Activated CD8-positive, alpha-beta T cell treated with anti-CD3 and anti-CD28 coated beads, Interleukin-2, amount 10 ng/mL, durations not matched to agents 7 days and 5 days (primary cell): ENCODE measurements around the gene KCNC4. TPM values are rescaled to one million over a fixed set of nuclear protein-coding genes. Genes with fewer than 3 reads are reported as not detected.

Experiments used
- ATAC-seq: fragments of 150-1000 bp; cut with Tn5 transposase; one replicate; pipeline ENCODE4 v1.10.0; 2021; ENCODE audit warnings: moderate library complexity
- CTCF ChIA-PET: fragments of 350-600 bp; sonication (Branson Sonifier 250); formaldehyde crosslinking; loops from one replicate; lab custom pipeline; 2021; ENCODE audit warnings: antibody characterized with exemption; lab: Charles Lee
- POLR2A ChIA-PET: fragments of 350-600 bp; sonication (Branson Sonifier 250); formaldehyde crosslinking; loops from one replicate; lab custom pipeline; 2021; ENCODE audit warnings: antibody characterized with exemption; lab: Charles Lee
- DNase-seq: peaks from one replicate; pipeline ENCODE4 v3.0.0-alpha.2; 2020
- H3K27ac Mint-ChIP-seq: one replicate; pipeline ENCODE4 v1.8.0; 2021; ENCODE audit warnings: mild to moderate bottlenecking, mixed read lengths
- H3K27me3 Mint-ChIP-seq: one replicate; pipeline ENCODE4 v1.8.0; 2021; ENCODE audit warnings: low read depth, mixed read lengths
- H3K36me3 Mint-ChIP-seq: one replicate; pipeline ENCODE4 v1.8.0; 2021; ENCODE audit warnings: low read depth, mixed read lengths
- H3K4me1 Mint-ChIP-seq: one replicate; pipeline ENCODE4 v1.8.0; 2021; ENCODE audit warnings: low read depth, mixed read lengths
- H3K4me3 Mint-ChIP-seq: one replicate; pipeline ENCODE4 v1.8.0; 2021; ENCODE audit warnings: mild to moderate bottlenecking, mixed read lengths
- H3K9me3 Mint-ChIP-seq: one replicate; pipeline ENCODE4 v1.8.0; 2022; ENCODE audit warnings: mixed read lengths; ENCODE audit not compliant: insufficient read depth
- total RNA-seq, 2 experiments: library from RNA; stranded (reverse); gene quantifications; one replicate each; pipeline ENCODE4 v1.2.3, GENCODE V29; 2021

KCNC4 gene
- total RNA-seq, 2 experiments from 2014 or later = 7.5 to 8.3 TPM

- ChIA-PET CTCF (interaction anchor here (1.1 to 10.7 kb wide), 5 partner anchors 9 to 291 kb away, joined by 3 to 460 read pairs (median 32); partner anchors contain the start of gene RBM15), POLR2A (no interaction called here)
- H3K4me1 Mint-ChIP-seq = peaks cover 38% of the 10 kb centered on the region
- H3K27ac Mint-ChIP-seq = no peak overlapping the region
- no peaks in the 10 kb centered on the region for H3K36me3 Mint-ChIP-seq
- no peak for DNase-seq
- H3K4me3 Mint-ChIP-seq = no peak overlapping the region
- H3K27me3 Mint-ChIP-seq = no peaks in the 10 kb centered on the region
- ATAC-seq = no peak
- no peaks in the 10 kb centered on the region for H3K9me3 Mint-ChIP-seq
Measured at GRCh38 chr1:110205156-110205555, 5.0 kb upstream of the KCNC4 start.

- POLR2A ChIA-PET = interaction anchor here (7.3 kb wide), 1 partner anchor 133 kb away, joined by 69 read pairs; the partner anchor contains the start of gene RBM15
Measured at GRCh38 chr1:110205591-110206155, 4.4 kb upstream of the KCNC4 start.

DNA sequence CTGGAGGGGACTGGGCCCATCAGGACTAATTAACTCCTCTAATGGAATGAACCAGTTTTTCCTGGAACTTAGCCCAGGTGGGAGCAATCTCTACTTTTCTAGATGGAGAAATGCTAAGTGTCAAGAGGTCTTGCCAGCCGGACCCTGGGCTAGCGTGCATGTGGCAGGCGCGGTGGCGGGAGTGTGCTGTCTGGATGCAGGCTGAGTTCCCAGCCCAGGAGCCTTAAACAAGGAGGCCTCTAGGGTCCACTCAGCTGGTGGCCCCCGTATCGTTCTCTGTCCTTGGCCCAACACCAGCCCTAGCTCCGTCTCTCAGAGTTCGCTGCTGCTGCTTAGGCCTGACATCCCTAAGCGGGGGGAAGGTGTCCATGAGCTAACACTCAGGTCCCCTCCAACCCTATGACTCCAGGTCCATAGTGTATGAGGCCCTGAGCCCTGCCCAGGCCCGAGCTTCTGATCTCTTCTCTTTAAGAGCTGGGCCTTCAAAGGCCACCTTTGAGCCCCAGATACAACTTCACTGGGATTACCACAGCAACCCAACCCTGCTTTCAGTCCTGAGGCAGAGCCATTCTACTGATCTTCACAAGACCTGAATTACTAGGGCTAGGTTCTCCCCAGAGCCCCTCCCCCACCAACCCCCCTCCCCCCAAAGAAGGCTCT, 3.7 kb upstream of the KCNC4 start:
- Mint-ChIP-seq H3K36me3 (no peaks in the 10 kb centered on the region), H3K27me3 (peaks cover 2% of the 10 kb centered on the region), H3K4me3 (no peak overlapping the region), H3K9me3 (no peaks in the 10 kb centered on the region), H3K27ac (no peak overlapping the region), H3K4me1 (peaks cover 40% of the 10 kb centered on the region)
- ChIA-PET POLR2A (interaction anchor here (7.3 kb wide), 1 partner anchor 132 kb away, joined by 69 read pairs; the partner anchor contains the start of gene RBM15), CTCF (interaction anchor here (0.6 to 10.7 kb wide), 26 partner anchors 9 to 291 kb away, joined by 3 to 460 read pairs (median 6); partner anchors contain the start of genes LAMTOR5 and RBM15)
- ATAC-seq (no peak), DNase-seq (no peak)

More at GRCh38 chr1:110205591-110206155, 4.4 kb upstream of the KCNC4 start:
- Mint-ChIP-seq H3K27ac (no peak overlapping the region), H3K4me3 (no peak overlapping the region), H3K4me1 (peaks cover 38% of the 10 kb centered on the region), H3K27me3 (no peaks in the 10 kb centered on the region), H3K36me3 (no peaks in the 10 kb centered on the region), H3K9me3 (no peaks in the 10 kb centered on the region)
- no peak for ATAC-seq
- CTCF ChIA-PET = interaction anchor here (0.6 to 10.7 kb wide), 9 partner anchors 9 to 291 kb away, joined by 3 to 460 read pairs (median 41); partner anchors contain the start of gene RBM15
- DNase-seq = no peak

DNA sequence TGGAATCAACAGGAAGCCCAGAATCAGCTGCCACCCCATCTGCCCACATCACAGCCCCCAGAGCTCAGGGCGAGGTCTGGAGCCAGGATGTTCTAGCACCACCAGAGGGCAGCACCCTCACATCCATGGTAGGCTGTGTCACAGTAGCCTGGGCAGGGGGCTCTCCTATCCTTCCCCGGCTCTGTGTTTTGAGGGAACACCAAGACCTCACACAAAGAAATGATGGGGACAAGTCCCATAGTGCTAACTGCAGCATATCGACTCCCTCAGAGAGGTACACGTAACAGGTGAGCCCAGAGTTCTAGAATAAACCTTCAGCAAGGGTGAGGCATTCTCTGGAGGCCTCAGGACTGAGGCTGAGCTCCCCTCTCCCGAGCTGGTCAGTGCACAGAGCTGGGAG, 2.3 kb upstream of the KCNC4 start:
- Mint-ChIP-seq H3K27ac (peak overlapping the region; percentile 58), H3K9me3 (no peaks in the 10 kb centered on the region), H3K4me1 (peaks cover 46% of the 10 kb centered on the region), H3K27me3 (peaks cover 8% of the 10 kb centered on the region), H3K36me3 (peaks cover 1% of the 10 kb centered on the region), H3K4me3 (no peak overlapping the region)
- ChIA-PET POLR2A (interaction anchor here (0.6 to 7.3 kb wide), 4 partner anchors 105 to 200 kb away, joined by 3 to 69 read pairs (median 4); partner anchors contain the start of genes LAMTOR5 and RBM15), CTCF (interaction anchor here (0.5 to 10.7 kb wide), 66 partner anchors 9 to 396 kb away, joined by 3 to 460 read pairs (median 5); partner anchors contain the start of genes LAMTOR5, RBM15 and STRIP1)
- DNase-seq (peak; percentile 88), ATAC-seq (peak; percentile 14)

GRCh38 chr1:110208916-110209645, 1.0 kb upstream of the KCNC4 start:
- Mint-ChIP-seq H3K4me1 (peaks cover 42% of the 10 kb centered on the region), H3K36me3 (peaks cover 1% of the 10 kb centered on the region), H3K4me3 (peak overlapping the region; percentile 80), H3K27ac (peak overlapping the region; percentile 95), H3K9me3 (no peaks in the 10 kb centered on the region), H3K27me3 (peaks cover 8% of the 10 kb centered on the region)
- no peak for ATAC-seq
- no peak for DNase-seq
- ChIA-PET POLR2A (interaction anchor here (0.7 to 7.3 kb wide), 5 partner anchors 17 to 187 kb away, joined by 3 to 69 read pairs (median 3); partner anchors contain the start of gene RBM15), CTCF (interaction anchor here (0.7 to 10.7 kb wide), 27 partner anchors 10 to 300 kb away, joined by 3 to 460 read pairs (median 6); partner anchors contain the start of genes LAMTOR5, RBM15 and STRIP1)

DNA sequence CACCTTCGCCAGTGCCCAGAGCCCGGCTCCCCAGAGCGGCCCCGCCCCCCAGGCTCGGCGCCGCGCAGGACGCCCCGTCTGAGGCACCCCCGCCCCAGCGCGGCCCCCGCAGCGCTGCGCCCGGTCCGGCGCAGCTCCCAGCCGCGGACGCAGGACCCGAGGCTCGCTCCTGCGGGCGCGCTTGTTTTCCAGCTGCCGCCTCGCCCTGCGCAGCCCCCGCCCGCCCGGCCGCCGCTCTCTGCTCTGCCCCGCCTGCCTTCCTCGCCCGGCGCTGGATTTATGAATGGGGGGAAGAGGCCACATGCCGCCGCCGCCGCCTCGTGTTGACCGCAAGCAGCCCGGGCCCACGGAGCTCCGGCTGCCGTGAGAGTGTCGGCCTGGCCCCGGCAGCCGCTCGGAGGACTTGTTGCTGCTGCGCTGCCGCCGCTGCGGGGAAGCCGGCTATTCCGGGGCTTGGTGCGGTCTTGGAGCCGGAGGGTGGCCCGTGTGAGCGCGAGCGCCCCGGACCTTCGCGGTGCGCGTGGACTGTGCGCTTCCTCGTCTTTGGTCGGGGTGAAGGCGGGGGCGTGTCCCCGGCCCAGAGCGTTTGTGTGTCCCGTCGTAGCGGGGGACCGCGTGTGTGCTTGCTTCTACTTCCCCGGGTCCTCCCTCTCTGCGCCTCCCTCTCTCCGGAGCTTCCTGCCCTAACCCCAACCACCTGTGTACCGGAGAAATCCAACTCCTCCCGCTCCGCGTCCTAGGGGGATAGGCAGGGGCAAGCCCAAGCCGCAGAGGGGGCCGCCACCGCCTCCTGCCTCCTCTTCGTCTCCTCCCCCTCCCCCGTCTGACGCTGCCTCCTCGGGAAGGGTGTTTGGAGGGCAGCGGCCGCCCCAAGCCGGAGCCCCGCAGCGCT, 736 bp downstream of the KCNC4 start:
- peaks cover 1% of the 10 kb centered on the region for H3K36me3 Mint-ChIP-seq
- DNase-seq = peak; percentile 67
- ChIA-PET POLR2A (interaction anchor here (0.6 to 7.3 kb wide), 4 partner anchors 128 to 434 kb away, joined by 3 to 69 read pairs (median 4); partner anchors contain the start of genes RBM15 and STRIP1), CTCF (interaction anchor here (0.7 to 10.7 kb wide), 6 partner anchors 8 to 286 kb away, joined by 3 to 460 read pairs (median 16); no protein-coding TSS in a partner anchor)
- H3K9me3 Mint-ChIP-seq = no peaks in the 10 kb centered on the region
- H3K4me1 Mint-ChIP-seq = peaks cover 42% of the 10 kb centered on the region
- H3K27ac Mint-ChIP-seq = peak overlapping the region; percentile 80
- peak overlapping the region; percentile 81 for H3K4me3 Mint-ChIP-seq
- ATAC-seq = peak; percentile 23
- peaks cover 8% of the 10 kb centered on the region for H3K27me3 Mint-ChIP-seq

- POLR2A ChIA-PET = interaction anchor here (0.6 to 7.3 kb wide), 2 partner anchors 127 to 433 kb away, joined by 3 to 69 read pairs; partner anchors contain the start of gene RBM15
- CTCF ChIA-PET = interaction anchor here (1.0 to 5.7 kb wide), 6 partner anchors 9 to 285 kb away, joined by 3 to 74 read pairs (median 12); partner anchors contain the start of gene RBM15
- H3K9me3 Mint-ChIP-seq = no peaks in the 10 kb centered on the region
- peak overlapping the region; percentile 81 for H3K4me3 Mint-ChIP-seq
- ATAC-seq = no peak
- peaks cover 8% of the 10 kb centered on the region for H3K27me3 Mint-ChIP-seq
- no peak for DNase-seq
- H3K4me1 Mint-ChIP-seq = peaks cover 45% of the 10 kb centered on the region
- peak overlapping the region; percentile 80 for H3K27ac Mint-ChIP-seq
- peaks cover 1% of the 10 kb centered on the region for H3K36me3 Mint-ChIP-seq
Measured at GRCh38 chr1:110211496-110212168, 1.5 kb downstream of the KCNC4 start.

DNA sequence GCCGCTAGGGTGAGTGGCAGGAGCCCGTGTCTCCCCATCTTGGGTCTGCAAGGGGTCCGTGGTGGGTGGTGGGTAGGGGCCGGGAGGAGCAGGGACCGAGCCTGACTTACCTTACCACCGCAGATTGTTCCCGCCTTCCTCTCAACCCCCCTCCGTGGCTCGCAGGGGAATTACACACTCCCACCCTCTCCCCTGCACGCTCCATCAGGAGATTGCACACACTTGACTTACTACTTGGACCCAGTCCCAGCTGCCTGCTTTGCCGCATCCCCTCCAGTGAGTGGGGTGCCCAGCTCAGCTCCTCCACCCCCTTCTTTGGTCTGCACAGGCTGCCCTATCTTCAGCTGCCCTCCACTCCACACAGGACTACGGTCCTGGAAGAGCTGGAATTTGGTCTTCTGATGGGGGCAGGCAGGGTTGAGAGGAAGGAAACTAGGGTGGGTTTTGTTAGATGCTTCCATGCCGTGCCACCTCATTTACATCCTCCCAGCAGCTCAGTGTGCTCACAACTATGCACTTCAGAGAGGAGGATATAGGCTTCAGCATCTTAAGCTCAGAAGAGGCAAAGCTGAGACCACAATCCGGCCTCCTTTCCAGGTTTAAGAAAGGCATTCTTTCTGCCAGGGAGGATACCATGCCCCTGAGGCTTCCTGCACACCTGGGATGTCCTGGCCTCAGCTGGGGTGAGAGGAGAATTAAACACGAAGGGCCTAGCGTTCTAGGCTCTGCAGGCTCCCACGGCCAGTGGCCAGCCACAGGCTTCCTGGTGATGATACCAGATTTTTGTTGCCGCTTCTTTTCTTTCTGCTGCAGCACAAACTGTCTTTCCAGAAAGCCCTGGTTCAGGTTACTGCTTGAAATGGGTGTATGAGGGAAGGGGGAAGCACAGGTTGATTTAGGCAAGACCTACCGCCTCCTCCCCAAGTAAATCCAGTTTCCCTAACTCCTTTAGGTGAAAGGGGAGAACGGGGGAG, 2.3 kb downstream of the KCNC4 start:
- no peak for ATAC-seq
- no peak for DNase-seq
- Mint-ChIP-seq H3K36me3 (peaks cover 1% of the 10 kb centered on the region), H3K27me3 (peaks cover 8% of the 10 kb centered on the region), H3K4me1 (peaks cover 39% of the 10 kb centered on the region), H3K9me3 (no peaks in the 10 kb centered on the region), H3K4me3 (peak overlapping the region; percentile 65), H3K27ac (peak overlapping the region; percentile 67)
- ChIA-PET CTCF (interaction anchor here (0.7 to 2.6 kb wide), 6 partner anchors 10 to 248 kb away, joined by 3 to 17 read pairs (median 10); partner anchors contain the start of gene RBM15), POLR2A (interaction anchor here (0.6 to 7.3 kb wide), 2 partner anchors 126 to 229 kb away, joined by 3 to 69 read pairs; partner anchors contain the start of gene RBM15)

DNA sequence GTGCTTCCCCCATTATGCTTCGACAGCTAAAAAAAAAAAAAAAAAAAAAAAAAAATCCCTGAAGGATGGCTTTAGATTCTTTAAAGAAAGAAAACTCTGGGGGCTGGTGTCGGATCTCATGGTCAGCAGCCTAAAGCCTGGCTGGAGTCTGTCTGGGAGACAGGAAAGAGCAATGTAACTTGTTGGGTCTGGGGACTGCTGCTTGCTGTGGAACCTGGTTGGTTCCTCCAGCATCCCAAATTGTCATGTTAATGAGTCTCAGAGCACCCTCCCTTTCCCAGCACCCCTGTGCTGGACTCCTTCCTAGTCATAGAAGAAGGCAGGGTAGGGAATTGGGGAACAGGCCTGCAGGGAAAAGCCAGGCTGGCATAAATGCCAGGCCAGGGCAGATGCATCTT, 3.0 kb downstream of the KCNC4 start:
- Mint-ChIP-seq H3K36me3 (peaks cover 1% of the 10 kb centered on the region), H3K27me3 (peaks cover 8% of the 10 kb centered on the region), H3K4me3 (no peak overlapping the region), H3K27ac (no peak overlapping the region), H3K4me1 (peaks cover 33% of the 10 kb centered on the region), H3K9me3 (no peaks in the 10 kb centered on the region)
- POLR2A ChIA-PET = interaction anchor here (0.6 to 7.3 kb wide), 2 partner anchors 126 to 229 kb away, joined by 3 to 69 read pairs; partner anchors contain the start of gene RBM15
- no peak for ATAC-seq
- DNase-seq = no peak
- CTCF ChIA-PET = interaction anchor here (0.7 to 2.6 kb wide), 5 partner anchors 10 to 247 kb away, joined by 3 to 17 read pairs (median 10); partner anchors contain the start of gene RBM15
